Fibroblast of skin of scalp (primary cell): Measurements from ENCODE around the gene UPF3B. TPM values are rescaled to one million over a fixed set of nuclear protein-coding genes. Genes with fewer than 3 reads are reported as not detected.
"Not testable (repeated sequence)": the region's sequence is repeated elsewhere in the genome, so short reads cannot be mapped to it uniquely, and the experiment has no call there.

Experiments
- DNase-seq: peaks from one replicate; pipeline ENCODE4 v3.0.0-alpha.2; 2013
- polyA plus RNA-seq, 2 experiments: library from polyadenylated mRNA; unstranded; fragments of 120-200 nt; gene quantifications; one replicate each; pipeline ENCODE4 v1.2.1, GENCODE V29; 2013; ENCODE audit not compliant: insufficient read length in 2 of 2

Gene UPF3B
- polyA plus RNA-seq (2013, experiment 1 of 2; ENCODE audit: insufficient read length) = 9.2 TPM
- polyA plus RNA-seq (2013, experiment 2 of 2; ENCODE audit: insufficient read length) = 10.2 TPM

- DNase-seq = peak; percentile 98
Measured at GRCh38 chrX:119852382-119853353, at the start of gene UPF3B. TSS of gene UPF3B (minus strand) at chrX:119852963. CDS start at chrX:119852928, 35 bp downstream.

- no peak for DNase-seq
Measured at GRCh38 chrX:119900976-119901375, 48.2 kb upstream of the UPF3B start.

GRCh38 chrX:119899125-119899524 lies 46.4 kb upstream of the UPF3B start:
- DNase-seq = no peak

GRCh38 chrX:119895843-119896326 lies 43.1 kb upstream of the UPF3B start, which contains the start of gene AKAP14:
TSS of gene AKAP14 (plus strand) at chrX:119895893. CDS start at chrX:119903224, 7,331 bp downstream.
- no peak for DNase-seq

- not testable (repeated sequence) for DNase-seq
Measured at GRCh38 chrX:119891961-119892692, 39.4 kb upstream of the UPF3B start.

GRCh38 chrX:119890626-119891025 lies 37.9 kb upstream of the UPF3B start:
- not testable (repeated sequence) for DNase-seq

GRCh38 chrX:119887721-119888425 lies 35.1 kb upstream of the UPF3B start:
- peak; percentile 59 for DNase-seq

- DNase-seq = peak; percentile 31
Measured at GRCh38 chrX:119885554-119886428, 33.0 kb upstream of the UPF3B start.

- DNase-seq = peak; percentile 57
Measured at GRCh38 chrX:119880552-119881437, 28.0 kb upstream of the UPF3B start.

GRCh38 chrX:119880076-119880475 lies 27.3 kb upstream of the UPF3B start:
- DNase-seq = no peak

GRCh38 chrX:119878740-119879139 lies 26.0 kb upstream of the UPF3B start:
- no peak for DNase-seq

GRCh38 chrX:119871599-119872395 lies 19.0 kb upstream of the UPF3B start, which contains the start of the genes NDUFA1 and RNF113A:
TSS of gene NDUFA1 (plus strand) at chrX:119871832. CDS start at chrX:119871912, 80 bp downstream.
TSS of gene RNF113A (minus strand) at chrX:119871733. CDS start at chrX:119871613, 120 bp downstream.
- DNase-seq = peak; percentile 85

- DNase-seq = no peak
Measured at GRCh38 chrX:119871245-119871598, 18.5 kb upstream of the UPF3B start.

GRCh38 chrX:119870626-119871131 lies 17.9 kb upstream of the UPF3B start:
- peak; percentile 55 for DNase-seq

- DNase-seq = peak; percentile 0
Measured at GRCh38 chrX:119853444-119853843, 681 bp upstream of the UPF3B start.

- DNase-seq = no peak
Measured at GRCh38 chrX:119833905-119834304, 18.9 kb downstream of the UPF3B start.

- DNase-seq = no peak
Measured at GRCh38 chrX:119828446-119828845, 24.3 kb downstream of the UPF3B start.

- peak; percentile 6 for DNase-seq
Measured at GRCh38 chrX:119826399-119826959, 26.3 kb downstream of the UPF3B start.
